GM18502 (cell line): ENCODE results near the gene ATP1A1.

Experiments used
- ATAC-seq: cut with Tn5 transposase; IDR thresholded peaks from one replicate; pipeline ENCODE4 v1.9.1; 2021; ENCODE audit warnings: mild to moderate bottlenecking; ENCODE audit not compliant: unreplicated experiment, poor library complexity

ATP1A1 gene

DNA sequence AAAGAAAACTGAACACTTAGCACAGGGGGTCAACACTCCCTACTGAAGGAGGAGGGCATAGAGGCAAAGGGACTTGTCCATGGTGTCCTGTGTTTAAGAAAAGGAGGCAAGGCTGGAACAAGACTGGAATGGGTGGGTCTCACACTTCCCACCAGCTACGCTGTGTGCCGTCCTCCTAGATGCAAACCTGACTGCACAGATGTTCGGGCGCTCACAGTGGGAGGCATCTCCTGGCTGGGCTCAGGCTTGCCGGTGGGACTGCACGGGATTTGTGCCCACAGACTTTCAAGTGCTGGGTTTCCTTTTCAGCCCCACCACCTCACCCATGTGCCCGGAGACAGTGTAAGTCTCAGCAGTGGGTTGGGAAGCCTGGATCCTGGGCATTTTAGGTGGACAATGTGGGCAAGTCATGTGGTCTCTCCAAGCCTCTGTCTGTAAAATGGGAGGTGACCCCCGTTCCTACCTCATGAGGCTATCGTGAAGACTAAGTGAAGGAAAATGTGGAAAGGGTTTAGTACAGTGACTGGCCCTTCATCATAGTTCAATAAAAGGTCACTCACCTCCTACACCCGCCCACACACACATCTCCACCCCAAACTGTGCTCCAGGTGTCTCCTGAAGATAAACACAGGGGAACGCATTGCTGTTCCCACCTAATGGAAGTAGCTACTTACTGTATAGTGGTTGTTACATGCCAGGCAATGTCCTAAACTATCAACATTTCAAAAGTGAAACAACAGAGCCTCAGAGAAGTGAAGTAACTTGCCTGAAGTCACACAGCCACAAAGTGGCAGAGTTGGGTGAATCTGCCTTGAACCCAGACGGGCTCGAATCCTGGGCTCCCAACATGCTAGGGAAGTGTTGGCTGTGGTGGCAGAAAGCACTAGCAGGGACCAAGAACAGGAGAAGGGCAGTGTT lies 36.0 kb downstream of the ATP1A1 start:
- ATAC-seq = no peak

DNA sequence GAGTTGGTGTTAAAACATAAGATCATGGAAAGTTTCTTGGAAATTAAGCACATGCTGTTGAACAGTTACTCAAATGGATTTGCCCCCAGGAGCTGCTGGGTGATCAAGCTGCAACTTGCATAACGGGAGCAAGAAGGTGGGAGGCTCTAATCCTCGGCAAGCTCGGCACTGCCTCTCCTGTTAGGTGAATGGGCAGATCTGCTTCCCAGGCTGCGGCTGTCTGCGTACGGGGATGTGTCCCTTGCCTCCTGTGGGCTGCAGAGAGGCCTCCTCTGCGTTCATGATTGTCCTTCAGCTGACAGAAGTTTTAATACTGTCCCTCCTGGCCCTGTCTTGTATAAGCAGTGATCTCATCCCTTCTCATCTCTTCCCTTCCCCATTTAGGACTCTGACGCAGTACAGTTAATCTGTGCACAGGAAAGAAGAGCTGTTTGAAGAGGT lies 36.7 kb downstream of the ATP1A1 start:
- no peak for ATAC-seq

DNA sequence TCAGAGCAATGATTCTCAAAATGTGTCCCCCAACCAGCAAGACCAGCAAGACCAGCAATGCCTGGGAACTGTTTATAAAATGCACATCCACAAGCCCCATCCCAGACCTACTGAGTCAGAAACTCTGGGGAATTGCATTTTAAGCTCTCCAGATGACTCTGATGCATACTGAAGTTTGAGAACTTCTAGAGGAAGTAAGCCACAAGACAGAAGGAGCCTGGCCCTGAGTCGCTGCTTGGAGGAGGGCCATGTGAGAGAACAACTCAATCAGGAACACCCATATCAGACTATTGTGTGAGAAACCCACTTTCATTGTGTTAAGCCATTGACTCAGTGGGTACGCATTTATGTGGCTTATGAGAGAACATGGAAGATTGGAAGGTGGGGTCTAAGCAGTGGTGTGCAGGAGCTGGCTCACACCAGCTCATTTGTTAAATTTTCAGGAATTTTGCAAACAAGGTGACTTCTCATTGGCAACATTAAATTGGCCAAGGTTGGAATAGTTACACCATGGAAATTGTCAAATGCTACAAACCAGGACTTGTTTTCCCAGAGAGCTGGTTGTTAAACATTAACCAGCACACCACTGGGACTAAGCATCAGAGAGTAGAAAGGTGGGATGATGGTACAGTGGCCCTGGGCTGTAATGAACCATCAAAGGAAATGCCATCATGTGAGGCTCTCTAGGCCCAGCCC lies 38.9 kb downstream of the ATP1A1 start:
- ATAC-seq = no peak

DNA sequence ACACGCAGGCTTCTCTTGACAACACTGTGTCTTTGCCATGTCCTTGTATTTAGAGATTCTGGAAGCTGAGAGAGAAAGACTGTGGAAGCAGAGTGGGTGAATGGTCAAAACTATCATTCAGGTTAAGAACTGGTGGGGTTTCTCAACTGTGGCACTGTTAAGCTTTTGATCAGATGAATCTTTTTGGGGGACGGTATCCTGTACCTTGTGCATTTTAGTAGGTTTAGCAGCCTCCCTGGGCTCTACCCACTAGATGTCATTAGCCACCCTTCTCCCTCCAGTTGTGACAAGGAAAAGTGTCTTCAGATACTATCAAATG lies 39.4 kb downstream of the ATP1A1 start:
- ATAC-seq = no peak

DNA sequence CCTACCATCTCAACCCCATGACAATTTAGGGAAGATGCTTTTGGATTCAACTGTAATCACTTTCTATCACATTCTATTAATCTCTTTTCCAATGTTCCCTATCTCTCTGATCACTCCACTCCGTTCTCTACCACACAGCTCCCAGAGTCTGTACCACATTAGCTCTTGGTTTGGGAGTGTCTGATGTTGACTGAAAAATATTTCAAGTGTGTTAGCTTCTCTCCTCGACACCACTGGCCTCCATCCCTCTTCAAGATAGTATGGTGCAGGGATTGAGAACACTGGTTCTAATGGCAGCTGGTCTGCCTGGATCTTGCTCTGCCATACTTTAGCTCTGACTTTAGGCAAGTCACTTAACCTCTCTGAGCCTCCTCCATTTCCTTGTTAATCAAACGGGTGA lies 39.9 kb downstream of the ATP1A1 start:
- ATAC-seq = no peak

DNA sequence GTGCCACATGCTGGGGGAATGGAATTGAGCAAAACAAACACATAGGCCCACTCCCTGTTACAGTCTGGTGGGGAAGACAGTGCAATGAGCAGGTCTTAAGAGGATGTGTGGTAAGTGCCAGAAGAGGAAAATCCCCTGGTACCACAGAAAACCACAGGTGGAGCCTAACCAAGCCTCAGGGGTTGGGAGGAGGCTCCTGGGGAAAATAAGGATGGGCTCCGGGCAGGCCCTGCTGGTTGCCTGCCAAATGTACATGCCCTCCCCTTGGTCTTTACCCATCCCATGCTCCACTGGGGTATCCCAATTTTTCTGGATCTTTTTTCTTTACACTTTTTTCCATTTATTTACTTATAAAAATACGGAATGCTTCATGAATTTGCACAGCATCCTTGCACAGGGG lies 40.4 kb downstream of the ATP1A1 start:
- ATAC-seq = no peak

DNA sequence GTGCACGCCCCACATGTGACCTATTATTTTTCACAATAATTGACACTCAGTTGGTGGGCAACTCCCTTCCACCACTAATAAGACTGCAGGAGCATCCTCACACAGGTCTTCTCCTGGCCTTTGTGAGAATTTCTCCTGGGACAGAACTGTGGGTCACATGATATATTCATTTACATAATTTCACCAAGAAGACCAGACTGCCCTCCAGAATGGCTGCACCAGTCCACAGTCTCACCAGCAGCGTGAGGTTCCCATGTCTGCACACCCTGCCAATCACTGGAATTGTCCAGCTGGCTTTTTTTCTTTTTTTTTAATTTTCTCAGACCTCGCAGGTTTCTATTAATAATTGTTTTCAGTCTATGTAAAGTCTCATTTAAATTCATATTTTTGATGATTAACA lies 41.3 kb downstream of the ATP1A1 start:
- no peak for ATAC-seq

DNA sequence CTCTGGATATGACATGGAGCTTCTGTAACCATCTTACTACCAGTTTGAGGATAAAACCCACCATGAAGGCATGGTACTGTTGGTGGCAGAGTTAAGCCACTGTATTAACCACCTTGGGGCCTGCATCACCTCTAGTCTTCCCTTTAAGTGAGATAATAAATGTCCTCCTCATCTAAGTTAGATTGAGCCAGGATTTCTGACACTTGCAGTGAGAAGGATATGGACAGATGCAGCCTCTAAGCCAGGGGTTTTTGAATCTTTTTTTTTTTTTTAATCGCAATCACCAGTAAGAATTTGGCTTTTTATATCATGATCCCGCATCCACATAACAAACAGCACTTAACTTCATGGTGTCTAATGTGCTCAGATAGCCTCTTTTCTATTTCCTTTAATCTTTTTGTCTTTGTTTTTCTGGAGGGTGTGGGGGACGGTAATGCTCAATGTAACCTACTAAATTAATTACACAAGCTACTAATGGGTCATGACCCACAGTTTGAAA lies 42.2 kb downstream of the ATP1A1 start:
- ATAC-seq = no peak

DNA sequence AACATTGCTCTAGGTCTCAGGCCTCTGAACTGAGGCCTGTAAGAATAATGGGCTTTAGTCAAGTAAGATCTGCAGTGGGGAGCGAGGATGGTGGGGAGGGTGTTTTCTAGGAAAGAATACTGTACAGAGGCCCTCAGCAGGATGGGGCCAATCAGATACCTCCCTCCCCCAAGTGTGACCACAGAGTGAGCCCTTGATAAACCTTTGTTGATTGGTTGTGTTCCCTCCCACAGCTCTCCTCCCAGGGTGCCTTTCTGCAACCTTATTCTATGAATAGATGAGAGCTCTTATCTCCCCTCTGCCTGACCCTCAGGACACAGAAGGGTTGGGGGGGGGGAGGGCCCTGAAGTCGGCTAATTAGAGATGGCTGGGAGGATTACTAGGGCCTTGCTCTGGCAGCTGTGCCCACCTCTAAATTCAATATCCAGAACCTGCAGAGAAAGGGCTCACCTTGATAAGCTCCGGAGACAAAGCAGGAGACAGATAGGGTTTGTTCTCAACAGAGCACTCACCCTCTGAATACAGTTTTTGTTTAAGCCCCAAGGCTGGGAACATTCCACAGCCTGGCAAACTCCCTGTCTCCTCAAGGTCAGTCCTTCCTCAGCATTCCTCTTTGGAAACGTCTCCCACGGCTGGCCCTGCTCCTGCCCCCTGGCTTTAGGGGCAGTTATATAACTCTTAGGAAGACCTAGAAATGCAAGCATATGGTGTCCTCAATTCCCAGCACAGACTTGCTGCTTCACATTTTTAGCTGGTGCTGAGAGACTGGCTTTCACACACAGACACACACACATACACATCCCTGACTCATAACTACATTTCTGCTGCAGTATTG lies 42.9 kb downstream of the ATP1A1 start:
- no peak for ATAC-seq

DNA sequence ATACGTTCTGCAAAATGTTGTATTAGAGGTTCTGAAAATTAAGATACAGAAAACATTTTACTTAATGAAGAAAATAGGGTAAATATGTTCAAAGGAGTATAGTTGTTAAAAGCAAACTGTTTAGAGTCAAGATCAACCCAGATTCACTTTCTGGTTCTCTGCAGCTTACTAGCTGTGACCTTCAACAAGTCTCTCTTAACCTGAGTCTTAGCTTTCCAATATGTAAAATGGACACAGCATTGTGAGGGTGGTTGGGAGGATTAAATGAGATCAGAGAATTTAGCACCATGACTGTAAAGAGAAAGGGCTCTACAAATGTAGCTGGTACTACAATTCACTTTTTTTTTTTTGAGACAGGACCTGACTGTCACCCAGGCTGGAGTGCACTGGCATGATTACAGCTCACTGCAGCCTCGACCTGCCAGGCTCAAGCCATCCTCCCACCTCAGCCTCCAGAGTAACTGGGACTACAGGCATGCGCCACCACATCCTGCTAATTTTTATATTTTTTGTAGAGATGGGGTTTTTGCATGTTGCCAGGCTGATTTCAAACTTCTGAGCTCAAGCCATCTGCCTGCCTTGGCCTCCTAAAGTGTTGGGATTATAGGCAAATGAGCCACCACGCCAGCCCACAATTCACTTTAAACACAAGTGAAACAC lies 43.9 kb downstream of the ATP1A1 start:
- ATAC-seq = no peak

DNA sequence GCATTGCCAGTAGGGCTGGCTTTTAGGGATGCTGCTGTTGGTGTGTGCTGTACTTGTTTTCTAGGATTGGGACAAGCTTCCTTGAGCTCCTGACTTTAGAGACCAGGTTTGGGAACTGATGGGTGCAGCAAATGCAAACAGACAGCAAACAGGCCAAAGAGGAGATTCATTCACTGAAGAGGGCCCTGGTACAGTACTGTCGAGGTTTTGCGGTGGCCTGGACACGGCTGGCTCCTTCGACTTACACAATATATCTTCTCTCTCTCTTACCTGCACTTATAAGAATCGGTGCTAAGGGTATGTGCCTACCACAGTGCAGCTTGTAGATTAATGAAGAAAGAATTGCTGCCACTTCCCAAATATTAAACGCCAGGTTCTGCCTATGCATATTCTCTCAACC lies 44.6 kb downstream of the ATP1A1 start:
- no peak for ATAC-seq

DNA sequence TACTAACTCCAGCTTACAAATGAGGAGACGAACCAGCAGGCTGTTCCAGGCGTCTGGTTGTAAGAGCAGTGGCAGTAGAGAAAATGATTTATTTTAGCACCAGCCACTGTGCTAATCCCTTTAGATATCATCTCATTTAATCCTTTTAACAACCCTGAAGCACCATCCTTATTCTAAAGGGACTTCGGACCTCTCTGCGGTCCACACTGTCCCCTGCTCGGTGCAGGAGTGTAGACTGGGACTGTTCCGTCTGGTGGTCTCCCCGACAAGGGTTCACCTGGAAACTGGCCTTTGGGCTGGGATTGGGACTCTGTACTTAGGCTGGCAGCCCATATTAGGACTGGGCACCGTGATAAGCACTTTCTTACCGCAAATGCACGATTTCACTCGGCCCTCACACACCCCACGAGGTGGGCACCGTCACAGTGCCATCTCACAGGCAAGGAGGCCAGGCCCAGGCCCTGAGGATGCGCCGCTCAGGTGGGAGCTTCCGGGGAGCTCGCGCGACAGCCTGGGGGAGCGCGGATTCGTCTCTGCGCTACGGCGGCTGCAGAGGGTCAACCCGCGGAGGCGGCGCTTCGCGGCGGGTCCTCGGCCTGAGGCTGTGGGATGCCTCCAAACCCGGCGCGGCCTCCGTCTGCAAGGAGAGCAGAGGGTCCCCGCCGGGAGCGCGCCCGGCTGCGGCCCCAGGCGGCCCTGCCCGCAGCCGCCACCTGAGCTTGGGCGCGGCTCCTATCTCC lies 45.2 kb downstream of the ATP1A1 start:
- peak; percentile 90 for ATAC-seq

DNA sequence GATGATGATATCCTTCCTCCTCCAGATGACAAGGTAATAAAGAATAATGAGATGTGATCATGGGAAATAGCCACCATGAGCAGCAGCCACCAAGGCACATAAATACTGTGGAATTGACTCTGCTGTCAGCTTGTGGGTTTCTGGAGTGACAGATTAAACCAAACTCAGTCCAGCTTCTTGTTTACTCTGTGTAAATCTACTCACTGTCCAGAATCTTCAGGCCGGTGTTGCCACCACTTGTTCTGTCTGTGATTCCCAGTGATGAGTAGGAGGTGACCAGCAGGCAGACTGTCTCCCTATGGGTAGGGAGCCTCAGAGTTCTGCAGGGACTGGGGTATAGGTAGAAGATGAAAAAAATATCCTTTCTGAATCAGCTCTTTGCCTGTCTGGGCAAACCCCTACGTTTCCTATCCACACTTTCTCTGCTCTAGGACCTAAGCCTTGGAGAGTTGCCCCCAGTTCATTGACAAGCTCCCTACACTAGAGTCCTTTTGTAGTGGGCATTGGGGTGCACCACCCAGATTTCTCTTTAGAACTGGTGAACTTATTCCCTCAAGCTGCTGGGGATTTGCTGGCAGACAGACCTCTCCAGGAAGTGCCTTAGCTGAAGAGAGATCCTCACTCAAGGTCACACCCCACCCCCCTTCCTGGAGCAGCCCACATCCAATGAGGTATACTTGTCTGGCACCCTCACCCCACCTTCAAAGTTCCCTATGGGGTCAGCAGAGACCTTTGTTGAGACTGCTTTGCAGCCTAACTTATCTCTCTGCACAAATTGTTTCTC lies 47.6 kb downstream of the ATP1A1 start:
- ATAC-seq = no peak

DNA sequence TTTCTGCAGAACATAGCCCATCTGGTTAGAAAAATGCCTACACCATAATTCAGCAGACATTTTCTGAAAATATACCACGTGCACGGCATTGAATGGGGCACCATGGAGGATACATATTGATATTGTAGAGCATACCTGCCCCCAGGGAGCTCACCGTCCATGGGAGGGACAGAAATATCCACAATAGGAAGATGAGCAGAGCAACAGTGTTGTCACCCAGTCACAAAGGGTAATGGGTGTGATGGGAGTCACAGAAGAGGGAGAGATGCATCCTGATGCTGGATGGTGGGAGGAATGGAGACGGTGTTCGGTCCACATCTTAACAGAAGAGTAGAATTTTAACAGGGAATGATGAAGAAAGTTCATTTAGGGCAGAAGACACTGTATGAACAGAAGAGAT lies 51.4 kb downstream of the ATP1A1 start:
- ATAC-seq = no peak

DNA sequence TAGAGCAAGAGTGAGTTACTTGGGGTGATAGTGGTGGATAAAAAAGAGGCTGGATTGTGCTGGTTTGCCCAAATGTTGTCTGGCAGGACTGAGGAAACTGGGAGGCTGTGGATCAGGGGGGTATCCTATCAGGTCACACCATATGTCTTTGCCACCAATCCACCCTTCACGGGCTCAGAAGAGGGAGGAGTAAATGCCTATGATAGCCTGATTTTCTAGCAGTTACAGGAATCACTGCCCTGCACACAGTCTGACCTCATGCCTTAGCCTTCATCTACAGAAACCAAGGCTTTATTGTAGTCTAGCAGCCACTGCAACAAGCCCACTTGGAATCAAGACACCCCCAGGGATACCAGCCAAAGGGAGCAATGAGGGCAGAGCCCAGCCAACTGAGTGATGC lies 51.8 kb downstream of the ATP1A1 start:
- ATAC-seq = no peak

DNA sequence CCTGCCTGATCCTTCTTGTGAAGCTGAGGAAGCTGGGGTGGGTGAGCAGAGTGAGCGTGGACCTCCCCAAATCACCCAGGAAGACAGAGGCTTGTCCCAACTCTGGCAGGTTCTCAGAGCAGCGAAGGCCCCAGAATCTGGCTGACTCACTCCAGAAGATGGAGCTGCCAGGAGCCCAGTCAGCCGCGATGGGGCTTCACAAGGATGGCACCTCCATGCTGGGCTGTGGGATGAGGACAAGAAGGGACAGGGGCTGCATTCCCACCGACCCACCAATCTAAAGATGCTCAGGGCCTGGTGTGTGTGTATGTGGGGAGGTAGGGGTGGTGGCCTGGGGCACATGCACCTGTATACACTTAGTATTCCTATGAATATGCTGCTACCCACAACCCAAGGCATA lies 52.9 kb downstream of the ATP1A1 start:
- no peak for ATAC-seq

DNA sequence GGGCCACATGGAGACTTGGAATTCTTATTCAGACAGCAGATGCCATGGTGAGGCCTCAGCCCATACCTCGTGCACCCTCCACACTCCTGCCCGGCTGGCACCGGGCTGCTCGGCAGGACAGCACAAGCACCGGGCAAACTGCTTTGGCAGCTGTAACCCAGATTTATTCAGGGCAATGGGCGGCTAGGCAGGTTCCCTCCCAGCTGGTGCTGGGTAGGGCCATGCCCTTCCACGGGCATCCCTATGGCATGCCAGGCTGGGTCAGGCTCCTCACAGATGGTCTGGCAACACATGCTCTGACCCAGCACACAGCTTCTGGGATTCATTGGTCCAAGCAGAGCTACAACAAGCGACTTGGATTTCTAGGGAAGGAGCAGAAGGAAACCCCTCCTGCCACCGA lies 53.4 kb downstream of the ATP1A1 start:
- ATAC-seq = no peak

DNA sequence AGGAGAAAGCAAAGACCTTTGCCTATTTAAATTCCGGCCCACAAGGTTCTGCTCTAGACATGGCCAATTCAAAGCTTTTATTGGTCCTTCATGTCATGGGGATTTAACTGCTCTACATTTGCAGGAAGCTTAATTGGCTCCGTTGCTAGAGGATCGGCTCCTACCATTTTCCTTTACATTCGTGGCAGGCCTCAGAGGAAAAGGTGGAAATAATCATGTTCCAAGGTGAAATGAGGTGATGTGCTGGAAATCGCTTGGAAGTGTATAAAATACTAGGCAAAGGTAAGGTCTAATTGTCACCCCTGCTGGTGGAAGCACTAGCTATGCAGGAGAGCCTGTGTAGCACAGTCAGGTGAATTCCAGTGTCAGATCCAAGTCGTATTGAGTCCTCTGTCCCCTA lies 55.5 kb downstream of the ATP1A1 start:
- ATAC-seq = no peak

DNA sequence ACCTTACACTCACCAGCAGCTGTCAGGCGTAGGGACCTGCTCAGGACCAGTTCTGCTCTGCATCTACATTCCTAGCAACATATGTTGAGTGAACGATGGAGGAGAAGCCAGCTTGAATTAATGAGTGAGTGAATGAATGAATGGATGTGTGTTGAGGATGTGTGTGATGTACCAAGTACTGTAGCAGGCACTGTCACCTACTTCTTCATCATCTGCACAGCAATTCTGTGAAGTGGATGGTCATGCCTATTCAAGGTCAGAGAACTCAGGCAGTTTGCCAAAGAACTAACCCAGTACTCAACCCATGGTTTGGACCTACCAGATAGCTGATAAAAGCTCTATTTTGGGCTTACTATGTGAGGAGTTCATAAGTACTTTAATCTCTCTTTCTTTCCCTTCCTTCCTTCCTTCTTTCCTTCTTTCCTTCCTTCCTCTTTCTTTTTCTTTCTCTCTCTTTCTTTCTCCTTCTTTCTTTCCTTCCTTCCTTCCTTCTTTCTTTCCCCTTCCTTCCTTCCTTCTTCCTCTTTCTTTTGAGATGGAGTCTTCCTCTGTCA lies 56.9 kb downstream of the ATP1A1 start:
- no peak for ATAC-seq
